Neural cell (in vitro differentiated cells): ENCODE measurements around the gene DENND4A. TPM values are rescaled to one million over a fixed set of nuclear protein-coding genes. Genes with fewer than 3 reads are reported as not detected.

Experiments
- H2AFZ ChIP-seq: fragments of 200-600, 300-800 bp; sonication (generic), shearing (Covaris generic); 2 replicates; pipeline ENCODE4 v1.6.0; 2014; ENCODE audit warnings: low read depth, mild to moderate bottlenecking, antibody characterized with exemption, low read length, moderate library complexity
- H3F3A ChIP-seq: fragments of 200-600 bp; shearing (Covaris generic); 2 replicates; pipeline ENCODE4 v1.6.1; 2016; ENCODE audit warnings: mild to moderate bottlenecking, moderate library complexity, mixed read lengths, antibody characterized with exemption, low read length; ENCODE audit not compliant: insufficient read depth, poor library complexity, severe bottlenecking
- H3K27ac ChIP-seq: fragments of 200-600, 300-800 bp; sonication (generic), shearing (Covaris generic); 2 replicates; pipeline ENCODE4 v1.5.1; 2014; ENCODE audit warnings: mild to moderate bottlenecking, low read length, moderate library complexity
- H3K27me3 ChIP-seq: fragments of 300-800, 200-600 bp; sonication (generic), shearing (Covaris generic); 2 replicates; pipeline ENCODE4 v1.6.0; 2014; ENCODE audit warnings: mild to moderate bottlenecking, low read depth, low read length, moderate library complexity; ENCODE audit not compliant: insufficient read depth
- H3K36me3 ChIP-seq: fragments of 300-800, 200-600 bp; sonication (generic), shearing (Covaris generic); 2 replicates; pipeline ENCODE4 v1.5.1; 2014; ENCODE audit warnings: mild to moderate bottlenecking, antibody characterized with exemption, low read length, moderate library complexity; ENCODE audit not compliant: insufficient read depth
- H3K4me2 ChIP-seq: fragments of 300-800, 200-600 bp; sonication (generic), shearing (Covaris generic); 2 replicates; pipeline ENCODE4 v1.6.0; 2014; ENCODE audit warnings: mild to moderate bottlenecking, low read length
- H3K4me3 ChIP-seq: fragments of 300-800, 200-600 bp; sonication (generic), shearing (Covaris generic); 2 replicates; pipeline ENCODE4 v1.5.1; 2014; ENCODE audit warnings: mild to moderate bottlenecking, low read length, moderate library complexity
- H3K79me2 ChIP-seq: fragments of 200-600 bp; shearing (Covaris generic); replicated peaks from 2 replicates; pipeline ENCODE4 v1.6.0; 2014; ENCODE audit warnings: mild to moderate bottlenecking, low read length, moderate library complexity; ENCODE audit not compliant: insufficient read depth
- H3K9ac ChIP-seq: fragments of 300-800, 200-600 bp; sonication (generic), shearing (Covaris generic); 2 replicates; pipeline ENCODE4 v1.6.1; 2016; ENCODE audit warnings: mild to moderate bottlenecking, low read length, mixed read lengths
- H3K9me2 ChIP-seq: fragments of 200-600 bp; shearing (Covaris generic); 2 replicates; pipeline ENCODE4 v1.6.1; 2016; ENCODE audit warnings: mild to moderate bottlenecking, low read length, mixed read lengths; ENCODE audit not compliant: insufficient read depth
- H3K9me3 ChIP-seq: fragments of 200-600, 300-800 bp; sonication (generic), shearing (Covaris generic); 2 replicates; pipeline ENCODE4 v1.6.1; 2016; ENCODE audit warnings: mild to moderate bottlenecking, mixed run types, low read length, moderate library complexity, mixed read lengths
- H4K20me1 ChIP-seq: fragments of 200-600 bp; shearing (Covaris generic); 2 replicates; pipeline ENCODE4 v1.6.1; 2016; ENCODE audit warnings: mild to moderate bottlenecking, mixed run types; ENCODE audit not compliant: insufficient read depth
- EP300 ChIP-seq: fragments of 450-650 bp; conservative IDR thresholded peaks from 2 replicates; pipeline ENCODE4 v1.6.1; 2014; ENCODE audit warnings: antibody characterized with exemption, mild to moderate bottlenecking, moderate library complexity; ENCODE audit not compliant: poor library complexity, severe bottlenecking
- EZH2 ChIP-seq: fragments of 200-600, 300-800 bp; shearing (Covaris generic), sonication (generic); IDR thresholded peaks from 2 replicates; pipeline ENCODE4 v1.6.1; 2014; ENCODE audit warnings: antibody characterized with exemption, low read length, borderline replicate concordance, mild to moderate bottlenecking; ENCODE audit not compliant: insufficient read depth, poor library complexity, severe bottlenecking
- MXI1 ChIP-seq: fragments of 450-650 bp; conservative IDR thresholded peaks from 2 replicates; pipeline ENCODE4 v1.6.1; 2014; ENCODE audit warnings: antibody characterized with exemption, mild to moderate bottlenecking; ENCODE audit not compliant: poor library complexity, severe bottlenecking
- POLR2AphosphoS5 ChIP-seq: IDR thresholded peaks from 2 replicates; pipeline ENCODE4 v1.6.1; 2012
- RAD21 ChIP-seq: fragments of 450-650 bp; conservative IDR thresholded peaks from 2 replicates; pipeline ENCODE4 v1.6.1; 2014; ENCODE audit warnings: antibody characterized with exemption, mild to moderate bottlenecking, moderate library complexity
- SMC3 ChIP-seq: fragments of 450-650 bp; conservative IDR thresholded peaks from 2 replicates; pipeline ENCODE4 v1.6.1; 2014; ENCODE audit warnings: antibody characterized with exemption, mild to moderate bottlenecking, moderate library complexity; ENCODE audit not compliant: poor library complexity
- TAF1 ChIP-seq: IDR thresholded peaks from 2 replicates; pipeline ENCODE4 v1.6.1; 2012; ENCODE audit warnings: low read depth
- polyA plus RNA-seq: library from polyadenylated mRNA; depleted of rRNA; stranded (reverse); fragments of >200 nt; gene quantifications from 2 replicates; pipeline ENCODE4 v1.2.3, GENCODE V29; 2014
- TF ChIP-seq, protein P1 (sequence below): IDR thresholded peaks from 2 replicates; pipeline ENCODE4 v1.6.1; 2012; ENCODE audit warnings: borderline replicate concordance
- TF ChIP-seq, protein P2 (sequence below): fragments of 450-650 bp; IDR thresholded peaks from 2 replicates; pipeline ENCODE4 v1.5.1; 2014; ENCODE audit warnings: antibody characterized with exemption, mild to moderate bottlenecking, moderate library complexity; ENCODE audit not compliant: poor library complexity, severe bottlenecking

The DENND4A gene
- polyA plus RNA-seq, 1 donor from 2014 or later = 7.5 TPM

DNA sequence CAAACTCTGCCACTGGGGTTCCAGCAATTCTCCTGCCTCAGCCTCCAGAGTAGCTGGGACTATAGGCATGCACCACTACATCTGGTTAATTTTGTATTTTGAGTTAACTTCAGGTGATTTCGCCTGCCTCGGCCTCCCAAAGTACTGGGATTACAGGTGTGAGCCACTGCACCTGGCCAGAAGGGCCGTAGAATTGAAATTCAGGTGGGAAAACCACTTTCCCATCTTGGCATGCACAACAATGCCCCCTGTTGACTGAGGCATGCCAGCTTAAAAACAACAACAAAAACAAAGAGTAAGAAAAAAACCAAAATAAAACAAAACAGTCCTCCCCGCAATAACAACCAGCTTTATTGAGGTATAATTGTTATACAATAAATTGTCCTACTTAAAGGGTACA is 44.6 kb upstream of the DENND4A start:
- H3F3A ChIP-seq = no peaks in the 10 kb centered on the region
- H4K20me1 ChIP-seq = no peaks in the 10 kb centered on the region
- H3K9me2 ChIP-seq = no peaks in the 10 kb centered on the region
- no peak overlapping the region for H3K9ac ChIP-seq
- H3K36me3 ChIP-seq = no peaks in the 10 kb centered on the region
- H3K4me3 ChIP-seq = no peak overlapping the region
- no peak overlapping the region for H3K27ac ChIP-seq
- no peaks in the 10 kb centered on the region for H3K9me3 ChIP-seq
- no peaks in the 10 kb centered on the region for H3K79me2 ChIP-seq
- TF ChIP-seq EP300 (no peak), SMC3 (no peak), EZH2 (no peak), POLR2AphosphoS5 (no peak), RAD21 (no peak), MXI1 (no peak), TAF1 (no peak)
- TF ChIP-seq, protein P1, sequence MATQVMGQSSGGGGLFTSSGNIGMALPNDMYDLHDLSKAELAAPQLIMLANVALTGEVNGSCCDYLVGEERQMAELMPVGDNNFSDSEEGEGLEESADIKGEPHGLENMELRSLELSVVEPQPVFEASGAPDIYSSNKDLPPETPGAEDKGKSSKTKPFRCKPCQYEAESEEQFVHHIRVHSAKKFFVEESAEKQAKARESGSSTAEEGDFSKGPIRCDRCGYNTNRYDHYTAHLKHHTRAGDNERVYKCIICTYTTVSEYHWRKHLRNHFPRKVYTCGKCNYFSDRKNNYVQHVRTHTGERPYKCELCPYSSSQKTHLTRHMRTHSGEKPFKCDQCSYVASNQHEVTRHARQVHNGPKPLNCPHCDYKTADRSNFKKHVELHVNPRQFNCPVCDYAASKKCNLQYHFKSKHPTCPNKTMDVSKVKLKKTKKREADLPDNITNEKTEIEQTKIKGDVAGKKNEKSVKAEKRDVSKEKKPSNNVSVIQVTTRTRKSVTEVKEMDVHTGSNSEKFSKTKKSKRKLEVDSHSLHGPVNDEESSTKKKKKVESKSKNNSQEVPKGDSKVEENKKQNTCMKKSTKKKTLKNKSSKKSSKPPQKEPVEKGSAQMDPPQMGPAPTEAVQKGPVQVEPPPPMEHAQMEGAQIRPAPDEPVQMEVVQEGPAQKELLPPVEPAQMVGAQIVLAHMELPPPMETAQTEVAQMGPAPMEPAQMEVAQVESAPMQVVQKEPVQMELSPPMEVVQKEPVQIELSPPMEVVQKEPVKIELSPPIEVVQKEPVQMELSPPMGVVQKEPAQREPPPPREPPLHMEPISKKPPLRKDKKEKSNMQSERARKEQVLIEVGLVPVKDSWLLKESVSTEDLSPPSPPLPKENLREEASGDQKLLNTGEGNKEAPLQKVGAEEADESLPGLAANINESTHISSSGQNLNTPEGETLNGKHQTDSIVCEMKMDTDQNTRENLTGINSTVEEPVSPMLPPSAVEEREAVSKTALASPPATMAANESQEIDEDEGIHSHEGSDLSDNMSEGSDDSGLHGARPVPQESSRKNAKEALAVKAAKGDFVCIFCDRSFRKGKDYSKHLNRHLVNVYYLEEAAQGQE = no peak
- TF ChIP-seq, protein P2, sequence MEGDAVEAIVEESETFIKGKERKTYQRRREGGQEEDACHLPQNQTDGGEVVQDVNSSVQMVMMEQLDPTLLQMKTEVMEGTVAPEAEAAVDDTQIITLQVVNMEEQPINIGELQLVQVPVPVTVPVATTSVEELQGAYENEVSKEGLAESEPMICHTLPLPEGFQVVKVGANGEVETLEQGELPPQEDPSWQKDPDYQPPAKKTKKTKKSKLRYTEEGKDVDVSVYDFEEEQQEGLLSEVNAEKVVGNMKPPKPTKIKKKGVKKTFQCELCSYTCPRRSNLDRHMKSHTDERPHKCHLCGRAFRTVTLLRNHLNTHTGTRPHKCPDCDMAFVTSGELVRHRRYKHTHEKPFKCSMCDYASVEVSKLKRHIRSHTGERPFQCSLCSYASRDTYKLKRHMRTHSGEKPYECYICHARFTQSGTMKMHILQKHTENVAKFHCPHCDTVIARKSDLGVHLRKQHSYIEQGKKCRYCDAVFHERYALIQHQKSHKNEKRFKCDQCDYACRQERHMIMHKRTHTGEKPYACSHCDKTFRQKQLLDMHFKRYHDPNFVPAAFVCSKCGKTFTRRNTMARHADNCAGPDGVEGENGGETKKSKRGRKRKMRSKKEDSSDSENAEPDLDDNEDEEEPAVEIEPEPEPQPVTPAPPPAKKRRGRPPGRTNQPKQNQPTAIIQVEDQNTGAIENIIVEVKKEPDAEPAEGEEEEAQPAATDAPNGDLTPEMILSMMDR = no peak
- no peak overlapping the region for H3K4me2 ChIP-seq
- H2AFZ ChIP-seq = no peak overlapping the region
- no peaks in the 10 kb centered on the region for H3K27me3 ChIP-seq

DNA sequence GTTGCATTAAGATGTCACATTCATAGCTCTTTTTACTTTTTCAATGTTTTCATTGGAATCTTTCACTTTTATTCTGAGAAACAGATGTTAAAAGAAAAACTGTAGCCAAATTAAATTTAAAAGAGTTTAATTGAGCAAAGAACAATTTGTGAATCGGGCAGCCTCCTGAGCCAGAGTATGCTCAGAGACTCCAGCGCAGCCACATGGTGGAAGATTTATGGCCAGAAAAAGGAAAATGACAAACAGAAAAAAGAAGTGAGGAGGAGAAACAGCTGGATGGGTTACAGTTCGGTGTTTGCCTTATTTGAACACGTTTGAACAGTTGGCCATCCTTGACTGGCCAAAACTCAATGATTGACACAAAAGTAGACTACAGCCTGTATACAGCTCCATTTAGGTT is 43.4 kb upstream of the DENND4A start:
- Histone ChIP-seq H3F3A (no peaks in the 10 kb centered on the region), H3K9ac (no peak overlapping the region), H3K9me3 (no peaks in the 10 kb centered on the region), H2AFZ (no peak overlapping the region), H3K4me3 (no peak overlapping the region), H3K27ac (no peak overlapping the region), H4K20me1 (no peaks in the 10 kb centered on the region), H3K4me2 (no peak overlapping the region), H3K9me2 (no peaks in the 10 kb centered on the region), H3K36me3 (no peaks in the 10 kb centered on the region), H3K27me3 (no peaks in the 10 kb centered on the region), H3K79me2 (no peaks in the 10 kb centered on the region)
- no peak for TF ChIP-seq SMC3
- no peak for TF ChIP-seq RAD21
- no peak for TF ChIP-seq EP300
- TF ChIP-seq MXI1 = no peak
- no peak for TF ChIP-seq POLR2AphosphoS5
- TF ChIP-seq EZH2 = no peak
- TF ChIP-seq, protein P2 = no peak
- TF ChIP-seq, protein P1 = no peak
- no peak for TF ChIP-seq TAF1
